ENCODE measurements around the gene ZC3H7B.

DNA sequence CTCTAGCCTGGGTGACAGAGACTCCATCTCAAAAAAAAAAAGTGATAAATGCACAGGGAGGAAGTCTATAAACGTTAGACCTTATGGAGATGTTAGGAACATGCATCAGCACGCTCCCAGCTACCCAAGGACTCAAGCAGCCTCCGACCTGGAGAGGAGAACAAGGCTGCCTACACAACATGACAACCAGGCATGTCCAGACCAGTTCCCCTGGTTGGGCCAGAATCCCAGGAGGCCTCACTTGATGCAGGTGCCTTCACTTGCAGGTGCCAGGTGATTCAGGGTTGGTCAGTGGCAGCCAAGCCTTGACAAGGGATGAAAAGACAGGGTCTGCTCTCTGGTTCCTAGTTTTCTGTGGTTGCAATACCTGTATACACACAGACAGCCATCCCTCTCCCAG lies 21.3 kb upstream of the ZC3H7B start:
- TF ChIP-seq, protein P1, sequence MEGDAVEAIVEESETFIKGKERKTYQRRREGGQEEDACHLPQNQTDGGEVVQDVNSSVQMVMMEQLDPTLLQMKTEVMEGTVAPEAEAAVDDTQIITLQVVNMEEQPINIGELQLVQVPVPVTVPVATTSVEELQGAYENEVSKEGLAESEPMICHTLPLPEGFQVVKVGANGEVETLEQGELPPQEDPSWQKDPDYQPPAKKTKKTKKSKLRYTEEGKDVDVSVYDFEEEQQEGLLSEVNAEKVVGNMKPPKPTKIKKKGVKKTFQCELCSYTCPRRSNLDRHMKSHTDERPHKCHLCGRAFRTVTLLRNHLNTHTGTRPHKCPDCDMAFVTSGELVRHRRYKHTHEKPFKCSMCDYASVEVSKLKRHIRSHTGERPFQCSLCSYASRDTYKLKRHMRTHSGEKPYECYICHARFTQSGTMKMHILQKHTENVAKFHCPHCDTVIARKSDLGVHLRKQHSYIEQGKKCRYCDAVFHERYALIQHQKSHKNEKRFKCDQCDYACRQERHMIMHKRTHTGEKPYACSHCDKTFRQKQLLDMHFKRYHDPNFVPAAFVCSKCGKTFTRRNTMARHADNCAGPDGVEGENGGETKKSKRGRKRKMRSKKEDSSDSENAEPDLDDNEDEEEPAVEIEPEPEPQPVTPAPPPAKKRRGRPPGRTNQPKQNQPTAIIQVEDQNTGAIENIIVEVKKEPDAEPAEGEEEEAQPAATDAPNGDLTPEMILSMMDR (conservative IDR thresholded peaks at IDR 0.05), result no peak
- no peak for TF ChIP-seq EZH2 (IDR thresholded peaks at IDR 0.05; ENCODE audit: low read depth)

All from PC-9 (cell line).